ENCODE measurements around the gene TMC6. TPM values are rescaled to one million over a fixed set of nuclear protein-coding genes. Genes with fewer than 3 reads are reported as not detected.
A peak's percentile ranks its signal among the peaks of the same experiment; 100 is the strongest.

The TMC6 gene
- total RNA-seq (2014; rRNA removed; shearing (Covaris generic)): 56.7 and 72.2 TPM in 2 replicates
- polyA plus RNA-seq (2016; fragmentation: Nextera tagmentation; extraction: Ambion mirVana): 50.0 and 53.3 TPM in 2 replicates
- long read RNA-seq, full-length matches to known transcripts: 10 of 26 reads
- long read RNA-seq, partial matches to known transcripts: 7 of 26 reads
- long read RNA-seq, other reads (novel, unspliced or antisense): 9 of 26 reads

GRCh38 chr17:78128551-78129350, at the start of gene TMC6:
Gene TMC6, minus strand, starts transcription at chr17:78128755. Its CDS starts 1,923 bp downstream, at chr17:78126832.
- Histone ChIP-seq H2AFZ (peak within 1 kb of the TSS; percentile 84; the same call in 1 of the 2 replicates), H3K9me2 (ENCODE audit: insufficient read depth) (no peaks in the 10 kb centered on the region), H3K36me3 (ENCODE audit: insufficient read depth) (no peaks in the 10 kb centered on the region), H3F3A (replicated peaks; ENCODE audit: low read depth) (peaks cover 10% of the 10 kb centered on the region; the same call in 1 of the 2 replicates), H3K4me3 (peak within 1 kb of the TSS; percentile 95), H3K79me2 (replicated peaks; ENCODE audit: insufficient read depth) (0 out of 2 replicates have a peak, but pooled peaks cover 5% of the 10 kb centered on the region), H3K27ac (ENCODE audit: low read depth) (peak within 1 kb of the TSS; percentile 69; the same call in 1 of the 2 replicates), H3K4me2 (peak within 1 kb of the TSS; percentile 99), H4K20me1 (replicated peaks; ENCODE audit: insufficient read depth) (no peaks in the 10 kb centered on the region), H3K27me3 (ENCODE audit: insufficient read depth) (peaks cover 19% of the 10 kb centered on the region), H3K4me1 (ENCODE audit: insufficient read depth) (peaks cover 34% of the 10 kb centered on the region)
- Mint-ChIP-seq H3K36me3 (ENCODE audit: low read depth) (peaks cover 5% of the 10 kb centered on the region), H3K27ac (0 out of 2 replicates have a peak within 1 kb of the TSS, but pooled peaks have one; percentile 8), H3K27me3 (ENCODE audit: insufficient read depth, low read depth, poor library complexity) (peaks cover 30% of the 10 kb centered on the region), H3K9me3 (no peaks in the 10 kb centered on the region), H3K4me1 (peaks cover 21% of the 10 kb centered on the region), H3K4me3 (peak within 1 kb of the TSS; percentile 80)
- ATAC-seq (peak; percentile 68), DNase-seq (ENCODE audit: low spot score) (peak; percentile 88)
- TF ChIP-seq POLR2AphosphoS5 (IDR thresholded peaks at IDR 0.05; ENCODE audit: low read depth) (peak; percentile 69), STAT1 (IDR thresholded peaks at IDR 0.05; ENCODE audit: unreplicated experiment) (no peak), CREB1 (CRISPR knock-in tag; IDR thresholded peaks at IDR 0.05; ENCODE audit: low read depth) (no peak), ZNF114 (CRISPR knock-in tag; IDR thresholded peaks at IDR 0.05) (no peak), ZNF331 (CRISPR knock-in tag; IDR thresholded peaks at IDR 0.05; ENCODE audit: low read depth) (no peak)
- TF ChIP-seq, protein P1, sequence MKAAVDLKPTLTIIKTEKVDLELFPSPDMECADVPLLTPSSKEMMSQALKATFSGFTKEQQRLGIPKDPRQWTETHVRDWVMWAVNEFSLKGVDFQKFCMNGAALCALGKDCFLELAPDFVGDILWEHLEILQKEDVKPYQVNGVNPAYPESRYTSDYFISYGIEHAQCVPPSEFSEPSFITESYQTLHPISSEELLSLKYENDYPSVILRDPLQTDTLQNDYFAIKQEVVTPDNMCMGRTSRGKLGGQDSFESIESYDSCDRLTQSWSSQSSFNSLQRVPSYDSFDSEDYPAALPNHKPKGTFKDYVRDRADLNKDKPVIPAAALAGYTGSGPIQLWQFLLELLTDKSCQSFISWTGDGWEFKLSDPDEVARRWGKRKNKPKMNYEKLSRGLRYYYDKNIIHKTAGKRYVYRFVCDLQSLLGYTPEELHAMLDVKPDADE (IDR thresholded peaks at IDR 0.05): no peak
- TF ChIP-seq, protein P2, sequence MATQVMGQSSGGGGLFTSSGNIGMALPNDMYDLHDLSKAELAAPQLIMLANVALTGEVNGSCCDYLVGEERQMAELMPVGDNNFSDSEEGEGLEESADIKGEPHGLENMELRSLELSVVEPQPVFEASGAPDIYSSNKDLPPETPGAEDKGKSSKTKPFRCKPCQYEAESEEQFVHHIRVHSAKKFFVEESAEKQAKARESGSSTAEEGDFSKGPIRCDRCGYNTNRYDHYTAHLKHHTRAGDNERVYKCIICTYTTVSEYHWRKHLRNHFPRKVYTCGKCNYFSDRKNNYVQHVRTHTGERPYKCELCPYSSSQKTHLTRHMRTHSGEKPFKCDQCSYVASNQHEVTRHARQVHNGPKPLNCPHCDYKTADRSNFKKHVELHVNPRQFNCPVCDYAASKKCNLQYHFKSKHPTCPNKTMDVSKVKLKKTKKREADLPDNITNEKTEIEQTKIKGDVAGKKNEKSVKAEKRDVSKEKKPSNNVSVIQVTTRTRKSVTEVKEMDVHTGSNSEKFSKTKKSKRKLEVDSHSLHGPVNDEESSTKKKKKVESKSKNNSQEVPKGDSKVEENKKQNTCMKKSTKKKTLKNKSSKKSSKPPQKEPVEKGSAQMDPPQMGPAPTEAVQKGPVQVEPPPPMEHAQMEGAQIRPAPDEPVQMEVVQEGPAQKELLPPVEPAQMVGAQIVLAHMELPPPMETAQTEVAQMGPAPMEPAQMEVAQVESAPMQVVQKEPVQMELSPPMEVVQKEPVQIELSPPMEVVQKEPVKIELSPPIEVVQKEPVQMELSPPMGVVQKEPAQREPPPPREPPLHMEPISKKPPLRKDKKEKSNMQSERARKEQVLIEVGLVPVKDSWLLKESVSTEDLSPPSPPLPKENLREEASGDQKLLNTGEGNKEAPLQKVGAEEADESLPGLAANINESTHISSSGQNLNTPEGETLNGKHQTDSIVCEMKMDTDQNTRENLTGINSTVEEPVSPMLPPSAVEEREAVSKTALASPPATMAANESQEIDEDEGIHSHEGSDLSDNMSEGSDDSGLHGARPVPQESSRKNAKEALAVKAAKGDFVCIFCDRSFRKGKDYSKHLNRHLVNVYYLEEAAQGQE (IDR thresholded peaks at IDR 0.05; ENCODE audit: unreplicated experiment): no peak

DNA sequence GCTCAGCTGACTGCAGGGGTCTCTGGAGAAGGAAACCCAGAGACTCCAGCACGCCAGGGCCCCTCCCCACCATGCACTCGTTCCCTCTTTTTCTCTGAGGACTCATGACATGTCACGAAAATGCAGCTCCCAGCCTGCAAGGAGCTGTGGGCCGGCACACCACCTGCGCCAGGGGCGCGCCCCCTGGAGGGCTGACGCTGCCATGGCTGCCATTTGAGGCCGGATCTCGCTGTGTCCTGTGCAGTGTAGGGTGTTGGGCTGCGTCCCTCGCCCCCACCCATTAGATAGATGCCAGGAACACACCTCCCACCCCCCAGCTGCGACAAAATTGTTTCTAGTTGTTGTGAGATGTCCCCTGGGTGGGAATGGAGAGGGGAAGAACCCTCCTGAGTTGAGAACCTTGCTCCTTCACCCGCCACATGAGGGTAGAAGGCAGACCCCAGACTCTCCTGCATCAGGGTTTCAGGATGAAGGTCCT, 48.0 kb upstream of the TMC6 start:
- Mint-ChIP-seq H3K9me3 (no peaks in the 10 kb centered on the region; the same call in 1 of the 3 replicates), H3K36me3 (ENCODE audit: low read depth) (peaks cover 87% of the 10 kb centered on the region), H3K4me3 (no peak overlapping the region), H3K27ac (peak overlapping the region; percentile 65; the same call in 1 of the 2 replicates), H3K27me3 (ENCODE audit: insufficient read depth, low read depth, poor library complexity) (peaks cover 23% of the 10 kb centered on the region), H3K4me1 (peaks cover 46% of the 10 kb centered on the region)
- peaks cover 16% of the 10 kb centered on the region; the same call in 1 of the 2 replicates for H3F3A ChIP-seq (replicated peaks; ENCODE audit: low read depth)
- H3K4me2 ChIP-seq: no peak overlapping the region
- peaks cover 18% of the 10 kb centered on the region for H4K20me1 ChIP-seq (replicated peaks; ENCODE audit: insufficient read depth)
- ATAC-seq: peak; percentile 76
- no peaks in the 10 kb centered on the region for H3K27me3 ChIP-seq (ENCODE audit: insufficient read depth)
- no peak overlapping the region for H3K27ac ChIP-seq (ENCODE audit: low read depth)
- 0 out of 2 replicates have a peak, but pooled peaks cover 4% of the 10 kb centered on the region for H3K79me2 ChIP-seq (replicated peaks; ENCODE audit: insufficient read depth)
- H3K4me3 ChIP-seq: no peak overlapping the region
- no peaks in the 10 kb centered on the region for H3K9me2 ChIP-seq (ENCODE audit: insufficient read depth)
- peaks cover 29% of the 10 kb centered on the region for H3K36me3 ChIP-seq (ENCODE audit: insufficient read depth)
- H2AFZ ChIP-seq: no peak overlapping the region
- H3K4me1 ChIP-seq (ENCODE audit: insufficient read depth): peaks cover 14% of the 10 kb centered on the region
- DNase-seq (ENCODE audit: low spot score): peak; percentile 86
- no peak for TF ChIP-seq EZH2 (IDR thresholded peaks at IDR 0.05; ENCODE audit: low read depth, unreplicated experiment)
